Ovary (tissue), 9 donors: ENCODE results near the gene RASSF5. TPM values are rescaled to one million over a fixed set of nuclear protein-coding genes. Genes with fewer than 3 reads are reported as not detected.

Experiments
- DNase-seq, 5 donors: peaks; one replicate each; pipeline ENCODE4 v3.0.0-alpha.2; 2019 to 2020
- H3K27ac ChIP-seq, 2 donors: fragments of 200-600 bp; one replicate each; pipeline versions ENCODE4 v1.5.1 to v1.8.0; 2019 to 2022
- H3K27me3 ChIP-seq: fragments of 200-600 bp; one replicate; pipeline ENCODE4 v1.8.0; 2022
- H3K36me3 ChIP-seq: fragments of 200-600 bp; sonication (generic); one replicate; pipeline ENCODE4 v1.5.1; 2019
- H3K4me1 ChIP-seq: one replicate; pipeline ENCODE4 v1.8.1; 2013; ENCODE audit warnings: mild to moderate bottlenecking, moderate library complexity; ENCODE audit not compliant: insufficient read depth
- H3K4me3 ChIP-seq: fragments of 200-600 bp; sonication (generic); one replicate; pipeline ENCODE4 v1.5.1; 2017
- H3K9me3 ChIP-seq, 2 donors: fragments of 200-600 bp in 1 of 2; sonication (generic) in 1 of 2; one replicate each; pipeline versions ENCODE4 v1.5.1 to v1.8.1; 2013 to 2019; ENCODE audit warnings: mild to moderate bottlenecking in 1 of 2, moderate library complexity in 1 of 2
- CTCF ChIP-seq, 3 donors: fragments of 450-650 bp in 2 of 3; fragments of 200-600 bp in 1 of 3; IDR thresholded peaks; one replicate each; pipeline versions ENCODE4 v1.5.1 to v1.8.0; 2016 to 2022; ENCODE audit warnings: antibody characterized with exemption in 3 of 3, mild to moderate bottlenecking in 1 of 3
- EP300 ChIP-seq: sonication (generic); formaldehyde crosslinking; IDR thresholded peaks from one replicate; pipeline ENCODE4 v1.6.1; 2017; ENCODE audit warnings: antibody characterized with exemption
- POLR2A ChIP-seq: fragments of 450-650 bp; IDR thresholded peaks from one replicate; pipeline ENCODE4 v1.6.1; 2017; ENCODE audit warnings: antibody characterized with exemption, mild to moderate bottlenecking, moderate library complexity
- WGBS, 3 donors: extraction: QIAGEN DNeasy Blood & Tissue Kit in 1 of 3; methylation state at CpG; one replicate each; pipeline versions ENCODE4 v1.1.5 to v1.1.7; 2013 to 2017; 5-methylcytosine and 5-hydroxymethylcytosine counted together
- intact Hi-C, 4 donors: fragments of 100-400 bp; cut with DNase I; formaldehyde crosslinking; loops; one replicate each; pipeline versions ENCODE4 v1.11.0 to v1.15.1; 2022 to 2023
- polyA plus RNA-seq, 2 donors: library from polyadenylated mRNA; stranded (reverse); fragments of 200-250 nt in 1 of 2; fragments of 350-450 nt in 1 of 2; fragmentation: Illumina TruSeq in 1 of 2; extraction: RNeasy Lipid Tissue Mini Kit (QIAGEN cat#74804) in 1 of 2; gene quantifications; one replicate each; pipeline ENCODE4 v1.2.3, GENCODE V29; 2013 to 2014
- total RNA-seq, 7 donors: library from RNA; depleted of rRNA in 2 of 7; stranded (reverse); fragments of >200 nt in 2 of 7; fragmentation: NEBNext Ultra II Directional in 3 of 7; extraction: Animal tissue kit (Norgen Biotek cat#: 25700) in 3 of 7; gene quantifications; one replicate each; pipeline versions ENCODE4 v1.1.0 to v1.2.4, GENCODE V29; 2016 to 2023
- donor health status: DM: no; HTN: no; CAD: no; lungs with moderate emphysema.
- donor health status: DM: no; HTN: no; CAD: no.
- donor health status: Bipolar disorder and iron deficiency.
- donor health status: DM: yes; HTN: yes; CAD: no.
- donor health status: DM: no; HTN: no; CAD: no.
- donor health status: DM: yes; HTN: yes; CAD: no.

The RASSF5 gene
- total and polyA plus RNA-seq, 9 donors: 1.8 to 11.8 (median 5.3) TPM

GRCh38 chr1:206465951-206466350 is 41.4 kb upstream of the RASSF5 start:
- DNase-seq: no peak
- peaks cover 9% of the 10 kb centered on the region for H3K4me1 ChIP-seq
- H3K27me3 ChIP-seq: no peaks in the 10 kb centered on the region
- no peak overlapping the region for H3K27ac ChIP-seq
- H3K9me3 ChIP-seq: no peaks in the 10 kb centered on the region
- H3K36me3 ChIP-seq: no peaks in the 10 kb centered on the region
- intact Hi-C loops: no loop called here
- TF ChIP-seq EP300 (no peak), CTCF (IDR thresholded peaks at IDR 0.05) (no peak), POLR2A (no peak)
- 52 to 65% (median 52%) methylated on average over 2 of the region's 2 CpGs for WGBS, 3 donors
- H3K4me3 ChIP-seq: no peak overlapping the region

- Histone ChIP-seq H3K4me1 (peaks cover 9% of the 10 kb centered on the region), H3K9me3 (no peaks in the 10 kb centered on the region), H3K27me3 (no peaks in the 10 kb centered on the region), H3K4me3 (no peak overlapping the region), H3K36me3 (no peaks in the 10 kb centered on the region), H3K27ac (no peak overlapping the region)
- intact Hi-C loops: no loop called here
- TF ChIP-seq POLR2A (no peak), EP300 (no peak), CTCF (IDR thresholded peaks at IDR 0.05) (no peak)
- WGBS, 3 donors: 6 to 18% (median 13%) methylated on average over 15 of the region's 15 CpGs
- DNase-seq: no peak
These were observed 40.3 kb upstream of the RASSF5 start for GRCh38 chr1:206466840-206467649.

GRCh38 chr1:206467915-206468314 is 39.4 kb upstream of the RASSF5 start:
- Histone ChIP-seq H3K4me1 (peaks cover 9% of the 10 kb centered on the region), H3K9me3 (no peaks in the 10 kb centered on the region), H3K27me3 (no peaks in the 10 kb centered on the region), H3K36me3 (no peaks in the 10 kb centered on the region), H3K27ac (no peak overlapping the region), H3K4me3 (no peak overlapping the region)
- intact Hi-C loops: no loop called here
- 49 to 57% (median 57%) methylated on average over 9 of the region's 9 CpGs for WGBS, 3 donors
- no peak for DNase-seq
- TF ChIP-seq CTCF (IDR thresholded peaks at IDR 0.05): no peak
- TF ChIP-seq POLR2A: no peak
- no peak for TF ChIP-seq EP300

- no peaks in the 10 kb centered on the region for H3K36me3 ChIP-seq
- H3K27ac ChIP-seq: no peak overlapping the region
- WGBS, 3 donors: 58 to 76% (median 64%) methylated on average over 3 of the region's 3 CpGs
- H3K9me3 ChIP-seq: no peaks in the 10 kb centered on the region
- intact Hi-C loops: no loop called here
- no peak overlapping the region for H3K4me3 ChIP-seq
- DNase-seq: no peak
- no peaks in the 10 kb centered on the region for H3K27me3 ChIP-seq
- peaks cover 9% of the 10 kb centered on the region for H3K4me1 ChIP-seq
- TF ChIP-seq CTCF (IDR thresholded peaks at IDR 0.05) (no peak), POLR2A (no peak), EP300 (no peak)
These were observed 38.8 kb upstream of the RASSF5 start for GRCh38 chr1:206468571-206468970.
